NB4 (cell line): ENCODE measurements around the gene H2AZ1.

Experiments
- DNase-seq: peaks from one replicate; pipeline ENCODE4 v3.0.0; 2010; ENCODE audit warnings: low read depth
- H3K4me3 ChIP-seq: one replicate; pipeline ENCODE4 v1.5.1; 2011; ENCODE audit warnings: mild to moderate bottlenecking, low read depth, low read length, moderate library complexity
- MYC ChIP-seq: IDR thresholded peaks from 2 replicates; pipeline ENCODE4 v1.6.1; 2011; ENCODE audit warnings: low read depth, low read length
- POLR2A ChIP-seq: IDR thresholded peaks from 2 replicates; pipeline ENCODE4 v1.6.1; 2011; ENCODE audit warnings: mild to moderate bottlenecking; ENCODE audit not compliant: insufficient read length; ENCODE audit errors: extremely low read depth
- TF ChIP-seq, protein P1 (sequence below): IDR thresholded peaks from 2 replicates; pipeline ENCODE4 v1.6.1; 2011; ENCODE audit warnings: low read depth, low read length
- TF ChIP-seq, protein P2 (sequence below): IDR thresholded peaks from one replicate; pipeline ENCODE4 v1.5.1; 2012; ENCODE audit warnings: low read depth, low read length

The H2AZ1 gene

DNA sequence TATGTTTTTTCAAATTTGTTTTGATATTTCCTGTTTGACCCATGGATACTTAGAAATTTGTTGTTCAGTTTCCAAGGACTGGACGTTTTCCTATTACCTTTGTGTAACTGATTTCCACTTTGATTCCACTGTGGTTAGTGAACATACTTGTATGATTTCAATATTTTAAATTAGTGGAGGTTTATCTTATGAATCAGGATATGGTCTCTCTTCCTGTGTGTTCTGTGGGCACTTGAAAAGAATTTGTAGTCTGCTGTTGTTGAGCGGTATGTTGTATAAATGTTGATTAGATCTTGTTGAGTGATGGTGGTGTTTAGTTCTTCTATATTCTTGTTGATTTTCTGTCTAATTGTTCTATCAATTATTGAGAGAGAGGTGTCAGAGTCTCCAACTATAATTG lies 34.6 kb downstream of the H2AZ1 start:
- DNase-seq: no peak
- H3K4me3 ChIP-seq: no peak overlapping the region
- TF ChIP-seq POLR2A (no peak), MYC (no peak)
- TF ChIP-seq, protein P1, sequence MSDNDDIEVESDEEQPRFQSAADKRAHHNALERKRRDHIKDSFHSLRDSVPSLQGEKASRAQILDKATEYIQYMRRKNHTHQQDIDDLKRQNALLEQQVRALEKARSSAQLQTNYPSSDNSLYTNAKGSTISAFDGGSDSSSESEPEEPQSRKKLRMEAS: no peak
- TF ChIP-seq, protein P2, sequence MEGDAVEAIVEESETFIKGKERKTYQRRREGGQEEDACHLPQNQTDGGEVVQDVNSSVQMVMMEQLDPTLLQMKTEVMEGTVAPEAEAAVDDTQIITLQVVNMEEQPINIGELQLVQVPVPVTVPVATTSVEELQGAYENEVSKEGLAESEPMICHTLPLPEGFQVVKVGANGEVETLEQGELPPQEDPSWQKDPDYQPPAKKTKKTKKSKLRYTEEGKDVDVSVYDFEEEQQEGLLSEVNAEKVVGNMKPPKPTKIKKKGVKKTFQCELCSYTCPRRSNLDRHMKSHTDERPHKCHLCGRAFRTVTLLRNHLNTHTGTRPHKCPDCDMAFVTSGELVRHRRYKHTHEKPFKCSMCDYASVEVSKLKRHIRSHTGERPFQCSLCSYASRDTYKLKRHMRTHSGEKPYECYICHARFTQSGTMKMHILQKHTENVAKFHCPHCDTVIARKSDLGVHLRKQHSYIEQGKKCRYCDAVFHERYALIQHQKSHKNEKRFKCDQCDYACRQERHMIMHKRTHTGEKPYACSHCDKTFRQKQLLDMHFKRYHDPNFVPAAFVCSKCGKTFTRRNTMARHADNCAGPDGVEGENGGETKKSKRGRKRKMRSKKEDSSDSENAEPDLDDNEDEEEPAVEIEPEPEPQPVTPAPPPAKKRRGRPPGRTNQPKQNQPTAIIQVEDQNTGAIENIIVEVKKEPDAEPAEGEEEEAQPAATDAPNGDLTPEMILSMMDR: no peak
